CD4-positive, alpha-beta T cell treated with Interferon gamma for 1 hour (primary cell): ENCODE data around the gene MDFIC2.
"Not testable (repeated sequence)": the region's sequence is repeated elsewhere in the genome, so short reads cannot be mapped to it uniquely, and the experiment has no call there.

ENCODE experiments used
- DNase-seq: peaks from one replicate; pipeline ENCODE4 v3.0.0-alpha.2; 2020

The MDFIC2 gene

GRCh38 chr3:70312336-70312735 lies at the start of gene MDFIC2:
TSS of gene MDFIC2 (minus strand) at chr3:70312638. CDS start at chr3:70311973, 665 bp downstream.
- DNase-seq = no peak

GRCh38 chr3:70360979-70361760 lies 48.7 kb upstream of the MDFIC2 start:
- DNase-seq = no peak

DNA sequence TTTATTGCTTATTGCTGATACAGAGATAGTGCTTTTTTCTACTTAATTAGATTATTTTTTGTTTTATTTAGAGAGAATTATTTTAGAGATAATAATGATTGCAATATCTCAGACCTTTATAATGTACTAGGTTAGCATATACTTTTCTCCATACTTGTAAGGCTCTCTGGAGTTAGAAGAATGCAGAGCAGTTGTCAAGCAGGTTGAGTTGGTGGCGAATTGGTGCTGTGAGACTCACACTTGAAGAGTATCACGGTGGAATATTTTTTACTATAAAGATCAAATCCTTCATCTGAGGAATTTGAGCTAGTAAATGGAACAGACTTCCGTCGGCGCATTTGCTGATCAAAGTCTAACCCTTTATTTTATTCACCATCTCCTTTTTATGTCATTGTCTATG lies 47.3 kb upstream of the MDFIC2 start:
- DNase-seq = no peak

- no peak for DNase-seq
Measured at GRCh38 chr3:70358978-70359580, 46.6 kb upstream of the MDFIC2 start.

DNA sequence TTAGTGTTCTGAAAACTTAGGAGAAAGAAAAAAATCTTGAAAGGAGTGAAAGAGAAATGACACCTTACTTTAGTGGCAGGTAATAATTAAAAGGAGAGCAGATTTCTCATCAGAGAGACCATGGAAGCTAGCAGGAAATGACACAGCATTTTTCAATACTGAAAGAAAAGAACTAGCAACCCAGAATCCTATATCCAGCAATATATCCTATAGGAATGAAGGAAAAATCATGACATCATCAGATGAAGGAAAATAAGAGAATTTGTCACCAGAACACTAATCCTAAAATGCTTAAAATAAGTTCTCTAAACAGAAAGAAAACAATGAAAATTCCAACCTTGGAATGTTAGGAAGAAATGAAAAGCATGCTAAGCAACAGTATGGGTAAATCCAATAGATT lies 39.8 kb upstream of the MDFIC2 start:
- no peak for DNase-seq

GRCh38 chr3:70342149-70342548 lies 29.7 kb upstream of the MDFIC2 start:
- no peak for DNase-seq

DNA sequence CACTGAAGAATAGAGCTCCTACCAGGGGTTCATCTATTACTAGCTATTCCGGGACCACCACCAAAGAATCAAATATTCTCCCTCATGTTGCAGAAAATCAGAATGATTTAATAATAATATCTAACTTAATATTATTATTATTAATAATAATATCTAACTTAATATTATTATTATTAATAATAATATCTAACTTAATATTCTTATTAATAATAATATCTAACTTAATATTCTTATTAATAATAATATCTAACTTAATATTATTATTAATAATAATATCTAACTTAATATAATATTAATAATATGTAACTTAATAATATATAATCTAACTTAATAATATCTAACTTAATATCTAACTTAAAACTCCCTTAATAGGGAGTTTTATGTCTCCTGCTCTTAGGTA lies 24.4 kb upstream of the MDFIC2 start:
- not testable (repeated sequence) for DNase-seq

DNA sequence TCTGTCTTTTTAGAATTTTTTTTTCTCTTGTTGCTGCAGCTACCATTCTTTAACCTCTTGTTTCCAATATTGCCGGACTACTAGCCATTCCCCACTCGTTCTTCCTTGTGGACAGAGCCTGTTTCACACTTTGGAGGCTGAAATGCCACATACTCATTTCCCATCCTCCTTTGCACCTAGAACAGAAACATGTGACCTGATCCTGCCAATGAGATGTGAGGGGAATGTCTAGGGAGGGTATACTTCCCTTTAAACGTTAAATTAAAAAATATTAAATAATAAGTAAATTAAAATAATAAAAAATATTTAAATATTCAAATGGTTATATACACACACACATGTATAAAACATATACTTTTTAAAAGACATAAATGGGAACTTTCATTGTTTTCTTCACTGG lies 20.6 kb upstream of the MDFIC2 start:
- no peak for DNase-seq

DNA sequence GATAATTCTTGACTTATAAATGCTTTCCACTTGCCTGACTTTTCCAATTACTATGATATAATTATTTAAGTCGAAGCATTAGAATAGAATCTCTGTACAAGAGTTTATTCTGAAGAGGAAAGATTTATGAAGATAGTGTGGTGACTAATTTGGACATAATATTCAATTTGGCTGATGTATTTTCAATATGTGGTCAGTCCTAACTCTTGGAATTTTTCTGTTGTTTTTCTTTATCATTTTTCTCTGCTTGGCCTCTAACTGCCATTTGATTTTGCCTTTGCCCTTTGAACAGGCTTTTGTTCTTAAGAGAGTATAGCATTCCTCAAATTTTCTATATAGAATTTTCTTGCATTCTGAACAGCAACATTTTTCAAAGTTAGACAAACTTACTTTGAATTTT lies 2.6 kb upstream of the MDFIC2 start:
- DNase-seq = no peak

DNA sequence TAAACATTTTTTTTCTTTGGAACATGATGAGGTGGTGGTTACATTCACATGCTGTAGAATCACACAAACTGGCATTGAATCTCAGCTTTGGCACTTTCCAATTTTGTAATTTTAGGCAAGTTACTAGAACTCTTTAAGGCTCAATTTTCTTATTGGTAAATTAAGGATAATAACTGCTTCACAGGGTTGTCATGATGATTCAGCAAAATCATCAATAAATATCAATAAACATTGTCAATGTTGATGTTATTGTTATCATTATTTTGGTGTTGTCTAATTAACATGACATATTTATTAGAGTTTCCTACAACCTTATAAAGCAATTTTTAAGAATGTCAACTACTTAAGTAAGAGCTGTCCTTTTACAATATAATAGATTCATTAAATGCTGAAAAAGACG lies 1.6 kb downstream of the MDFIC2 start:
- DNase-seq = no peak

GRCh38 chr3:70309591-70309990 lies 2.8 kb downstream of the MDFIC2 start:
- no peak for DNase-seq

DNA sequence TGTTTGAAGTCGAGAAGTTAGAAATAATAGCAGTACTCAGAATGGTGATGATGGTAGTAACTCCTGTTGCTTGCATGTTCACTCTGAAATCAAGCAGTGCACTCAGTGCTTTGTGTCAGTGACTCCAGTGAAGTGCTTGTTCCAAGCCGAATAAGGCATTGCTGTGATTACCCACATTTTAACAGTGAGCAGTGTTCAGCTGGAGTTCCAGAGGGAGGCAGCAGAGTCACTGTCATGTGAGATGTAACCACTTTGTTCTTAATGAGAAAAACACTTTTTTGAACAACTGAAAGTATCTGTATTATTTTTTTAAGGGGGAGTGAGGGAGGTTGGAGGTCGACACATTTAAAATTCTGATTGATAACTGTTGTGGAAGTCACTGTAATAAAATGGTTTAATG lies 3.7 kb downstream of the MDFIC2 start:
- no peak for DNase-seq

GRCh38 chr3:70306736-70307135 lies 5.7 kb downstream of the MDFIC2 start:
- no peak for DNase-seq

DNA sequence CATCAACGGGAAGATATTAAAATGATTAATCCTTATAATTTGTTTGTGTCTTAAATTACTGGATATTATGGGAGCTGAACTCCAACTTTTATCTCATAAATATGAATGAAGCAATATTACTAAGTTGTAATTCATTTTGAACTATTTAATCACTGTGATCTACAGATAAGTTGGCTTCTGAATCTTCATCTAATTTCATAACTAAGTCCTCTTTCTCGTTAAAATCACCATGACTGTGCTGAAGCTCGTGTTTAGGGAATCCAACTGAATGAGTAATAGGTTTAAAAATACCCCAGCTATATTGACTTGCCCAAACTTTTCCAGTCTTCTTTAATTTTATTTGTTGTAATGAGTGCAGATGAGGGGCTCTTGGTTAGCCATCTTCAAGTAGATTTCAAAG lies 14.1 kb downstream of the MDFIC2 start:
- DNase-seq = no peak

DNA sequence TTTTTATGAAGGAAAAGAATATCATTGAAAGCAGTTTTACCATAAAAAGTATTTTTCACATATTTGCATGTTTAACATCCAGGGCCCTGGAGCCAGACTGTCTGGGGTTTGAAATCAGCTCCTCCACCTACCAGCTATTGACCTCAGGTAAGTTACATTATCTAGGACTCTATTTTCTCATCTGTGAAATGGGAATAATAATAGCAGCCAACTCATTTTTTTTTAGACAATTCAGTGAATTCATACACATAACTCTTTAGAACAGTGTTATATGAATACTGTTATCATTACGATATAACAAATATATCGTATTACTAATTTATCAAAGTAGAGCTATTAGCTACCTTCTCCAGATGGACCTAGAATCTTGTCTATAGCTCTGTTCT lies 21.3 kb downstream of the MDFIC2 start:
- DNase-seq = no peak

DNA sequence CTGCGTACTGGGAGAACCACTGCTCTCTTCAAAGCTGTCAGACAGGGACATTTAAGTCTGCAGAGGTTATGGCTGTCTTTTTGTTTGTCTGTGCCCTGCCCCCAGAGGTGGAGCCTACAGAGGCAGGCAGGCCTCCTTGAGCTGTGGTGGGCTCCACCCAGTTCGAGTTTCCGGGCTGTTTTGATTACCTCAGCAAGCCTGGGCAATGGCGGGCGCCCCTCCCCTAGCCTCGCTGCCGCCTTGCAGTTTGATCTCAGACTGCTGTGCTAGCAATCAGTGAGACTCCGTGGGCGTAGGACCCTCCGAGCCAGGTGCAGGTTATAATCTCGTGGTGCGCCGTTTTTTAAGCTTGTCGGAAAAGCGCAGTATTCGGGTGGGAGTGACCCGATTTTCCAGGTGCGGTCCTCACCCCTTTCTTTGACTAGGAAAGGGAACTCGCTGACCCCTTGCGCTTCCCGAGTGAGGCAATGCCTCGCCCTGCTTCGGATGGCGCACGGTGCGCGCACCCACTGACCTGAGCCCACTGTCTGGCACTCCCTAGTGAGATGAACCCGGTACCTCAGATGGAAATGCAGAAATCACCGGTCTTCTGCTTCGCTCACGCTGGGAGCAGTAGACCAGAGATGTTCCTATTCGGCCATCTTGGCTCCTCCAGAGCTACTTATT lies 21.9 kb downstream of the MDFIC2 start:
- not testable (repeated sequence) for DNase-seq

DNA sequence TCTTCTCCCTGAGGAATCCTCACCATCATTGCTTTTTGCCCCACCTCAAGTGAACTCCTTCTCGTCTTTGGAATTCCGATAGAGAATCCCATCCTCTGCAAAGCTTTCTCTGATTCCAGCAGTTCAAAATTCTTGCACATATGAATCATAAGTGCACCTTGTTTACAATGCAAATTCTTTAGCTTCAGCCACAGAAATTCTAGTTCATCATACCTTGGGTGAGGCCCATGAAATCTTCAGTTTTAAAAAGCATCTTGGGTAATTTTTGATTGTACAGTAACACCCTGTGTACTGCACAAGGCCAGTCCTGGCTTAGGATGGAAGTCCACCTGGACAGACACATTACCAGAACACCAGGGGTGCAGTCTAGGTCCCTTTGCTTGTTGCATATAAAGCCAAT lies 30.8 kb downstream of the MDFIC2 start:
- no peak for DNase-seq

DNA sequence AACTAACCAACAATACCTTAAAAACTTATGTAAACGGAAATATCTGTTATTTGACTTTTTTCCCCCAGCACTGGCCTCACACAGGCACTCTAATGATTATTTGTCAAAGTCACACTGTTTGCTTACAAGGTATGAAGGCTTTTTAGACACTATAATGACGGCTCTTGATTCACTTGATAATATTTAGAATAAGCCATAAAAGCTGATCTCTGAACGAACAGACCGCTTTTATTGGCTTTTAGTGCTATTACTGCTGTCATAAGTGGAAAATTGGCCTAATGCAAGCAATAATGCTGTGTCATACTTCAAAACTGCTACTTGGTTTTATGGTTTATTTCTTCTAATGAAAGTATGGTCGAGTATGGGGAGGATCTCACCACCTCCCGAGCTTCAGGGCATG lies 35.1 kb downstream of the MDFIC2 start:
- no peak for DNase-seq

- DNase-seq = no peak
Measured at GRCh38 chr3:70276901-70277300, 35.5 kb downstream of the MDFIC2 start.

DNA sequence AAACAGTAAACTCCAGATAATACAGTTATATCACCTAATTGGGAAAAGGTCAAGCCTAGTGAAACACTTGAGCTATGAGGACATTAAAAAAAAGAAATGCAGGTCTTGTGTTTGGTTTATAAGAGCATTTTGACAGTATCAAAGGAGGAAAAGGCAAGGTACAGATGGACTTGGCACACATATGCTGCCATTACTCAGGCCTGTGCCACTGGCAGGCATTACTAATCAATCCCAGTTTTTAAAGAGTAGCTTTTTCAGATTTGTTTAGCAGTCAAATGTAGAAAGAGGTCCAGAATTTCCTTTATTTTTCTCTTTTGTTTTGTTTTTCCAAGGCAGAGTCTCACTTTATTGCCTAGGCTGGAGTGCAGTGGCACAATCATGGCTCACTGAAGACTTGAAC lies 38.9 kb downstream of the MDFIC2 start:
- DNase-seq = no peak

DNA sequence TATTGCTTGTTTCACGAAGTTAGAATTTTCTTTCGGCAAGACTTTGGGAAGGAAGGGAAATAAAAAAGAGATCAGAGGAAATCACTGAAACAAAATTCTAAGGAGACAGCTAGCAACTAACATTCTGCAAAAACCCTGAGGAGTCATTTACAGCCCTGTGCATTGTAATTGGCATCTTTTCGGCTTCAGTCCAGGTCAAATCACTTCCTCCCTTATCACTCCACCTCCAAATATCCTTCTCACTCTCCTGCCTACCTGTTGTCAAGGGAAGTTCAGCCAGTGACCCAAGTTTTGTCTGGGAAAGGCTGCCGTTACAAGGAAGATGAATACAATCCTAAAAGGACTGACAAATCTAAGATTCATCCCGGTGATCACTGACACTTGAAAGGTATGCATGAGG lies 39.6 kb downstream of the MDFIC2 start:
- no peak for DNase-seq

DNA sequence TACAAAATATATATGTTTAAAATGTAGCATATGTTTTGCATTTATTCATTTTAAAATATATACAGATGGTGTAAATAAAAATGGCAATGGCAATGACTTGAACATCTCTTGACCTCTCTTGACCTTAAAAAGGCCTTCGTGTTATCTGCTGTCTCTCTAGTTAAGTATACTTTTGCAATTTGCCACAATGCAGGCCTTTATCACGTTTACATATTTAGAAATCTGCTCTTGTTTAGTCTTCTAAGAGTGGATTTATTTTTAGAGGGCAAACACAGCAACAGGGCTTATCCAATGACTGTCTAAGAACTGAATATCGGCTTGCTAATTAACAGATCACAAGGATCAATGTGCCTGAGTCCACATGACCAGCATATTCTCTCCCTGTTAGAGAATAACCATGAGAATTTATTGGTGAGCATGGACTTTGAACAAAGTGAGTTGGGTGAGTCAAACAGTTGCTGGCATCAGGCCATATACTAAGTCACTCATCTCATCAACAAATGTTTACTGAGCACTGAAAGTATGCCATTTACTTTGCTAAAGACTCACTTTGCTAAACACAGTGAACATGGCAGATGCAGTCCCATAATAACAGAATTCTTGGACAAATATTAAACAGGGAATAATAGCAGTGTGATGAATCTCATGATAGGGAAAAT lies 48.2 kb downstream of the MDFIC2 start:
- no peak for DNase-seq

DNA sequence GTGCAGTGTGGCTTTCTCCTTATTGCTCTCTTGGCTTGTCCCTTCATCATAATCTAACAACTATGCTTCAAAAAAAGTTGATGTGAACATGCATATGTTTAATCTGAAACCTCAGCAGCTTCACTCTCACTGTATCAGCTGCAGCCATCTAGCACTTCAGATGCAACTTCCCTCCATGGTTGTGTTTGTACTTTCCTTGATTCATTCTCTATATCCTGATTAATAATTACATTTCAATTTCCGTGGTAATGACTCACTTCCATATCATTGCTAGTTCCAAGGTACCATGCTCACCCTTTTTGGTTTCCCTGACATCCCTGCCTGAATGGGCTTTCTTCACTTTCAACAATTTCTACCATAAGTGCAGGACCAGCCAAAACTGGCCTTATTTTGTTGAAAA lies 51.2 kb downstream of the MDFIC2 start:
- no peak for DNase-seq

DNA sequence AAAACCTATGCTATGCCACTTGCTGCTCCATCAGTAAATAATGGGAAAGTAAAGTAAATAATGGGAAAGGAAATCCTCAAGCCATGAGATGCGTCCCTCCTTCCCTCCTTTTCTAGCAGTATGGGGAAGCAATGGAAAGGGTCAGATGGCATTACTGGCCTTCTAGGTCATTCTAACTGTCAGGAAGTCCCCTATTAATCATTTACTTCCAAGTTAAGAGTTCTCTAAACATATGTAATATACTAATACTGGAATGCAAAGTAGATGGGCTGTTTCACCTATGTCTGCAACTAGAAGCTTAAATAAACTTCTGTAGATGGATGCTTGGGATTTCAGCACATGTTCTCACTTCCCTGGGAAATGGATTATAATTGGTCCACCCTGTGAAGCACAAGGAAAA lies 55.9 kb downstream of the MDFIC2 start:
- no peak for DNase-seq
